HG03108 (cell line): ENCODE data around the gene POU2AF1.

Experiments
- ATAC-seq: cut with Tn5 transposase; IDR thresholded peaks from one replicate; pipeline ENCODE4 v1.9.1; 2021; ENCODE audit warnings: moderate library complexity; ENCODE audit not compliant: unreplicated experiment

The POU2AF1 gene

DNA sequence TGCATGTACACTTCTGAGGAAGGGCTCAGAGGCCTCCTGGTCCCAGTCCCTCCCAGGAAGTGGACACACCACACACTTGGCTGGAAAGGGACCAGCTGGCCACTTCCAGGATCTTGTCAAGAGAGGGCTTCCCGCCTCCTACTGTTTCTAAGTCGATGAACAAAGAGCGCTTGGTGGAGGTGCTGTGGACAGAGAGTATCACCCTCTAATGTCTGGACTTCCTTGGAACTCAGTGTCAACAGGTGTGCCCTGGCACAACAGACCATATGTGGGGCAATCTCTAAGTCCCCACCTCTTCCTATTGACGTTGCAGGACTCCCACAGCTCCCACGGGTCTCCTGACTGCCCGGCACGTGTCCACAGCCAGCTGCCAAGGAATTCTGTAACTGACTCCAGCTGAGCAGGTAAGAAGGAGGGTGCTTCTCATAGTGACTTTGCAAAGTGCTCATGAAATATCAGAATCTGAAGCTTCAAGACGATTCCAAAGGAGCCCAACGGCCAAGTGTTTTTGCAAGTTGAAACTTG is 16.1 kb downstream of the POU2AF1 start:
- ATAC-seq = no peak

DNA sequence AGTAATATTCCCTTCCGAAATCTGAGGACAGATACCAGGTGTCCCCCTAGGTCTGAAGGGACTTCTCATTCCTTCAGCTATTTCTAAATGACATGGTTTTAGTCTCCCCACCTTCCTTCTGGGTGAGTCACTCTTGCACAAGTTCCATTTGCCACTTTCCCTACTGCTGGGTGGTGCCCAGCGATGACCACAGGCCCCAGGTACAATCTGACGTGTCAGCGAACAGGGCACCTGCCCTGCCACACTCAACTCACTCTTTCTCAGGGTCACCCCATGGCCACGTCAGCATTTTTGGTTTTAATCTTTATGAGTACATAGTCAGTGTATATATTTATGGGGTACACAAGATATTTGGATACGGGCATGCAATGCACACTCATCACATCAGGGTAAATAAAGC is 17.2 kb downstream of the POU2AF1 start:
- ATAC-seq = no peak

DNA sequence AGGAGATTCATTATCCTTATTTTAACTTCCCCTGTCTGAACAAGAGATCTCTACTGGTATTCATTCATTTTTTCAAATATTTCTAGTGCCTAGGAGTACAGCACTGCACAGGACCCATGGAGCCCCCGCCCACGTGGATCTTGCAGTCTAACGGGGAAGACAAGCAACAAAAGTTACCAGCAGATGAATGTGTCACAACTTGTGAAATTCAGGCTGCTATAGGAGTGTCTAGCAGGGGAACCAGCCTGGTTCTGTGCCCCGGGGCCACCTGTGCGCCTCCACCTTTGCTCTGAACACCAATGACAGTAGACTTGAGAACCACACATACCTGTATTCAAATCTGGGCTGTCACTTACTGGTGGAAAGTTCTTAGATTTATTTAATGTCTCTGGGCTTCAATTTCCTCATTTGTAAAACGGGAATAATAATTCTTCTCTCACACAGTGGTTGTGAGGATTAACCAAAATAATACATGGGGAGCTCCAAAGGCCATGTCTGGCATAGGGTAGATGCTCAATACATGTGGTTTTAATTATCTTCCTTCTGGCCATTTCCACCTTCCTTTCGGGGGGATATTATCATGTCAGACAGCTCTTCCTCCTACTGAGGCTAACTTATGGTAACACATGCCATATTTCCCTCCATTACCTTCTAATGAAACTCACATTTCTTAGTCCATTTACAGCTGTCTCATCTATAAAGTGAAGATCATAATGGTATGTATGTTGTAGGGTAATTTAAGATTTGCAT is 17.8 kb downstream of the POU2AF1 start:
- no peak for ATAC-seq

DNA sequence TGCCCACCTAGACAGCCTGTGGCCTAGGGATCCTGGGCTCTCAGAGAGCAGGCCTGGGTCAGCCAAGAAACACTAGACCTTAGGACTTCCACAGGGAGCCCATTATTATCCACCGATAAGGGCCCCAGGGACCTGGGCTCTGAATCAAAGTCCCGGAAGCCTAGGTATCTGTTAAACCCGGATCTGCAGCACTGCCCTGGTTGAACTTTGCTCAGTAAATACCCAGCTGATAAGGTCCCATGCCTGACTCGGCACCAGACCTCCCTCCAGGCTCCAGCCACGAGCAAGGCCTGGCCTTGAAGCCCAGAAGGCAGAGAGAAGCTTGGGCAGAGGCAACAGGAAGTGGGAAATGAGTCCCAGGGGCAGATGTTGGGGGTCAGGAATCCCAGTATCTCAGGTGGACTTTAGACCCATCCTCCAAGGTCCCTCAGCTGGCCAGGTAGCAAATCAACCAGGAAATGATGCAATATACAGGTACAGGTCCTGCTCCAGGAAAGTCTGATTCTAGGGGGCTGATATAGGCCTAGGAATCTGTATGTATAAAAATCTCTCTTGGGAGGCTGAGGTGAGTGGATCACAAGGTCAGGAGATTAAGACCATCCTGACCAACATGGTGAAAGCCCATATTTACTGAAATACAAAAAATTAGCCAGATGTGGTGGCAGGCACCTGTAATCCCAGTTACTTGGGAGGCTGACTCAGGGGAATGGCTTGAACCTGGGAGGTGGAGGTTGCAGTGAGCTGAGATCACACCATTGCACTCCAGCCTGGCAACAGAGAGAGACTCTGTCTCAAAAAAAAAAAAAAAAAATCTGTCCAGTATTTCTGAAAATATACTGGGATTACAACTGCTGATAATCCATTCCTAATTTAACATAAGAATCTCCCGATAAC is 18.7 kb downstream of the POU2AF1 start:
- ATAC-seq = no peak

DNA sequence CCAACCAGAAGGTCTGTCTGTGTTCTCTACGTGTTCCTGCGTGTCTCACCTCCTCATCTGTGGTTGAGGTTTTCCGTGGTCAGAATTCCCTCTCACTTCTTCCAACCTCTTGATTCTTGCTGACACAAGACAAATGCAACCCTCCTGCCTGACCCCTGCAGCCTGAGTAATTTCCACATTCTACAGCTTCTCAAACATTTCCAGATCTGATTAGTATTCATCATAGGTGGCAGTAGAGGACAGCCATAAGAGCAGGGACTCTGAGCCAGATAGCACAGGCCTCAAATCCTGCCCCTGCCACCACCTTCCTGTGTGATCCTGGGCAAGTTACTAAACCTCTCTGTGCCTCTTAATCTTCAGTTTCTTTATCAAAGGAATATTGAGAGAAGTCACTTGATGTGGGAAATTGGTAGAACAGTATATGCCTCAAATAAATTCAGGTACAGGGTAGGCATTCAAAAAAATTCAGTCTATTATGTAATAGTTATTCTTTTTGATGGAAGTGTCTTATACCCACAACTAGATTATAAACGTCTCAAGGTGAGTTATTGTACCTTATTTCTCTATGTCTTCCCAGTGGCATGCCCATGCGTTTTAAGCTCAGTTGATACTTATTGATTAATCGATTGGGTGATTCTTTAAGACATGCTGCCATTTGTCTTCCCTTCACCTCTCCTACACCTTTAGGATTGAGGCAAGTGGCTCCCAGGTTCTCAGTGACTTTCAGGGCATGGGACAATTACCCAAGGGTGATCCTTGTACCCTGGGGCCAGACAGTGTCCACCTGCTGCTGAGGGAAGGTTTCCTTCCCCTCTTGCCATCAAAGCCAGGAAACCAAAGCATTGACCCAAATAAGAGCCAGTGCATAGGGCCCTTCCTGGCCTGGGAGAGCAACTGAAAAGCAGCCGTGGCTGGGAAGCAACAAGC is 19.6 kb downstream of the POU2AF1 start:
- ATAC-seq = no peak

DNA sequence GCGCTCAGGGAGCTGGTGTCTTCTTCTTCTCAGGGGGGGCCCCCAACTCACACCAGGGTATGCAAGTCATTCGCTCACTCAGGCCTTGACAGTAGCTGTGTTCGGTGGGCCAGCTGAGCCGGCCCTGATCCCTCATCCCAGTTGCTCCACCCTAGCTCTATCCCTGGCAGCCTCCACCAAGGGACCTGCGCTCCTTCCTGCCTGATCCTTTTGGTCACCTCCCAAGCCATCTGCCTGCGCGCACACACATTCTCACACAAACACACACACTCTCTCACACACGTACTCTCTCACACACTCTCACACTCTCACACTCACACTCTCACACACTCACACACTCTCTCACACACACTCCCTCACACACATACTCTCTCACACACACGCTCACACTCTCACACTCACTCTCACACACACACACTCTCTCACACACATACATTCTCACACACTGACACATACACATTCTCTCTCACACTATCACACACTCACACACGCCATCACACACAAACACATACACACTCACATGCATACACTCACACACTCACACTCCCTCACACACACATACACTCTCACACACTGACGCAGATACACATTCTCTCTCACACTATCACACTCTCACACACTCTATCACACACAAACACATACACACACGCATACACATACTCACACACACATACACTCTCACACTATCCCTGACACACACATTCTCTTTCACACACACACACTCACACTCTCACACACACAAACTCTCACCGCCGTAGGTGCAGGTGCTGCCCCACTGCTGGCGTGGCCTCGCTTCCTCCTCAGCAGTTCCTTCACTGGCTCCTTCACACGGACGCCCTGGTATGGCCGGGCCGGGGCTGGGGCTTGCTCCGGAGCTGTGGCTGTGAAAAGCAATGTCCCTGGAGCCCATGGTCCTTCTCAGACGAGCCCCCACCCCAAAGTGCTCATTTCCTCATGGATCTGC is 20.8 kb downstream of the POU2AF1 start:
- no peak for ATAC-seq

DNA sequence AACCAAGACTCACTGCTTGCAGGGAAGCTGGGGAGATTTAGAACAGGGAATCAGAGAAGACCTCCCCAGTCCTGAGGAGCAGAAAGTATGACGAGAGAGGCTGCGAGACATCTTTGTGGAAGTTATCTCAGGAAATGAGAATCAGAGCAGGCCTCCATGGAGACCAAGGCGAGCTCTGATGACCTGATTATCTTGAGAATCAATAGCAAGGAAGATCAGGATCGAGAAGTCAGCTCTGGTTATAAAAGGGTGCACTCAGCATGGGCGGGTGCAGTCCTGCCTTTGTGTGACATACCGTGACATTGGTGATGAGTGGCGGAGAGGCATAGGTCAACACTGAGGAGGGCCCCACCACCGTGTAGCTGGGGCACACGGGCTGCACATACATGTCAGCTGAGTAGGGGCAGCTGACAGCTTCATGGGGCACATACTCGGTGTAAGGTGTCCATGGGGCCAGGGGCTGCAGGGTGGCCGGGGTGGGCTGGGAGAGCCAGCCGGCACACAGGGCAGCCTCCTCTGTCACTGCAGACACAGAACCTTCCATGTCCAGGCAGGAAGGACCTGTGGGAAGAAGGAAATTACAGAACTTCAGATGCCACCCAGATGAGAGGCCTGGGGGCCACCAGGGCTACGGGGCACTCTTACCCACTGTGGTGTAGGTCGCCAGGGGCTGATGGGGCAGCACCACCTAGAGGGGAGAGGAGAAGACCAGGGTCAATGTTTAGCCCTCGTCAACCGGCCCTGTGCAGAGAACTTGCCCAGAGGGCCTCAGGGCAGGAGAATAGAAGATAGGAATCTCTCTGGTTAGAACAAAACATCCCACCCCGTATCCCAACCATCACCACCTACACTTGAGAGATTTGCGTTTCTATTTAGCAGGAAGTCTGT is 21.7 kb downstream of the POU2AF1 start:
- no peak for ATAC-seq

DNA sequence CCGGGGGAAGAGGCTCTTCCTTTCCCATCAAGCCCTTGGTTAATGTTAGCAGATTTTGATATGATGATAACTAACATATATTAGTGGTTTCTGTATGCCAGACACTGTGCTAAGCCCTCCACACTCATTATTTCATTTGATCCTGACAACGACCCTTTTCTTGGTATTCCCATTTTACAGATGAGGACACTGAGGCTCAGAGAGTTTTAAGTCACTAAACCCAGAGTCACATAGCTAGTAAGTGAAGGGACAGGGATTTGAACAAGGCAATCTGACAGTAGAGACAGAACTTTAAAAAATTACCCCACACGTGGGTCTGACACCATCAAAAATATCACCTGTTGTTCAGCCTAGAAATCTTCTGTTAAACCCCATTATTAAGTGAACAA is 22.4 kb downstream of the POU2AF1 start:
- no peak for ATAC-seq

DNA sequence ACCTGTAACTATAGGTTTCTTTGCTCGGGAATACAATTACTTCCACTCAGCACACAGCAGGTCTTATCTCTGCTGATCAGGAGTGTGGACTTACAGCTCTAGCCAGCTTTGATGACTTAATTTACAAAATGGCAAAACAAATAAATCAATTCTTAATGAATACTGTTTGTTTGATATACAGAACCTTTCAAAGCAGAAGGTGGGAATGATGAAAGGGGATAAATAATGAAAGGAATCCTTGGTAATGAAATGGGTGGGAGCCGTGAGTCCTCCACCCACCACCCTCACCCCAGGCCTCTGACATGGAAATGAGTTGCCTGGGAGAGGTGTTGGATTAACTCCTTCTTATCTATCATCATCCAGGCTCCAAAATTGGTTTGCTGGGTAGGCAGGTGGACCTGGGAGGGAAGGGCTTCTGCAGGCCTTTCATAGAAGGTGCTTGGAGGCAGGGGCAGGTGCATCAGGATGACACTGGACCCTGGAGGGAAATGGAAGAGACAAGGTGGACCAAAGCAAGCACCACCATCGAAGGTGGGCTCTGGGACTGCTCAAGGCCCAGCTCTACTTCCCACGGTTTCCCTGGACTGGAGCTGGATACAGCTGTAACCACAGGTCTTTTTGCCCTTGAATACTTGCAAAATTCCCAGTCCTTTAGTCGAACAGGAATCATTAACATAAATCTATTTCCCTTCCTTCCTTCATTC is 23.0 kb downstream of the POU2AF1 start:
- ATAC-seq = no peak

DNA sequence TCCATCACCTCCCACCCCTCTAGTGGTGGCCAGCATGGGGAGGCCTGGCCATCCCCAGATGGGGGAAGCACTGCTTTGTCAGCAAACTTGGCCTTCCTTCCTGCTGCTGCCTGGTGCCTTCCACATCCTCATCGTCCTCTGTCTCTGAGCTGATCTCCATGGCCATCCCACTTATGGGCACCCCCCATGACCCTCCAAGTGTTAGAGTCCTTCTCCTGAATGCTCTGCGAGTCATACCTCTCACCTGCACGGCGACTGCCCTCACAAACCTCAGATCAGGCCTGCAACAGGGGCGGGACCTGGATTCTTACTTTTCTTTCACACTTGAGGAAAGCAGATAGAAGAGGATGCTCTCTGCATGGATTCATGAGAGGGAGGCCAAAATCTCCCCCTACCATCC is 24.0 kb downstream of the POU2AF1 start:
- no peak for ATAC-seq

DNA sequence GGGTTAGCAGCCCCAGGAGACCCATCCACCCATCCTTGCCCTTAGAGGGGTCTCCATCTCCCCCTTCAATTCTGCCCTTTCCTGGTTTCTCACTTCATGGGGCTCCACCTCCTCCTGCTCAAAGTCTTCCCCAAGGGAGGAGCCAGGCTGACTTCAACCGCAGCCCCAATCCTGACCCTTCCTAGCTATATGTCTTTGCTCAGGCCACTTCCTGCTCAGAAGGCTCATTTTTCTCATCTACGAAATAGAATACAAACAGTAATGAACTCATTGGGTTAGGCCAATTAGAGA is 24.5 kb downstream of the POU2AF1 start:
- ATAC-seq = no peak

DNA sequence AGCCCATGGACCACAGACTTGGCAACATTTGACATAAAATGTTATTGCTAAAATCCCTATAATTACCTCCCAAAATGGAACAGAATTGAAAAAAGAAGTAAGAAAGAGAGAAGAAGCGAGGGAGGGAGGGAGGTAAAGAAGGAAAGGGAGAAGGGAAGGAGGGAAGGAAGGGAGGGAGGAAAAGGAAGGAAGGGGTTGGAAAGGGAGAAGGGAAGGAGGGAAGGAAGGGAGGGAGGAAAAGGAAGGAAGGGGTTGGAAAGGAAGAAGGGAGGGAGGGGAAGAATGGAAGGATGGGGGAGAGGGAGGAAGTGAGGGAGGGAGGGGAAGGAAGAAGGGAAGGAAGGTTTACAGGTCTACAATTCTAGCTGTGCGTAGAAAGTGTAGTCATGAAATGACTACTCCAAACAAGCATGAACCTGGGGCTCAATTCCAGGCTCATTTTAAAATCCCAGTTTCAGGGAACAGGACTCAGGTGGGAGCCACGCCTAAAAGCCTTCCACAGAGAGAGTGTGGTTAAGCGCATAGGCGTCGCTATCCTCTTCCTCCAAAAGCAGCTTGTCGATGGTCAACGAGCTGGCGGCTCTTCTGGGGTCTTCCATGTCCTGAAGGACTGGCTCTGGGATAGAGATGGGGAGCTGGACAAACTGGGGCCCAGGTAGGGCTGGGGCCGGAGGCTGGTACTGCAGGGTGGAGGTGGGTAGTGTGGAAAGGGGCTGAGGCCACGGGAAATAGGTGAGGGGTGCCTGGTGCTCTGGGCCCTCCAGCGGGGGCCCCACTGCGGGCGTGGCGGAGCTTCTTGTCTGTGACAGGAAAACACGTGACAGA is 25.1 kb downstream of the POU2AF1 start:
- no peak for ATAC-seq

DNA sequence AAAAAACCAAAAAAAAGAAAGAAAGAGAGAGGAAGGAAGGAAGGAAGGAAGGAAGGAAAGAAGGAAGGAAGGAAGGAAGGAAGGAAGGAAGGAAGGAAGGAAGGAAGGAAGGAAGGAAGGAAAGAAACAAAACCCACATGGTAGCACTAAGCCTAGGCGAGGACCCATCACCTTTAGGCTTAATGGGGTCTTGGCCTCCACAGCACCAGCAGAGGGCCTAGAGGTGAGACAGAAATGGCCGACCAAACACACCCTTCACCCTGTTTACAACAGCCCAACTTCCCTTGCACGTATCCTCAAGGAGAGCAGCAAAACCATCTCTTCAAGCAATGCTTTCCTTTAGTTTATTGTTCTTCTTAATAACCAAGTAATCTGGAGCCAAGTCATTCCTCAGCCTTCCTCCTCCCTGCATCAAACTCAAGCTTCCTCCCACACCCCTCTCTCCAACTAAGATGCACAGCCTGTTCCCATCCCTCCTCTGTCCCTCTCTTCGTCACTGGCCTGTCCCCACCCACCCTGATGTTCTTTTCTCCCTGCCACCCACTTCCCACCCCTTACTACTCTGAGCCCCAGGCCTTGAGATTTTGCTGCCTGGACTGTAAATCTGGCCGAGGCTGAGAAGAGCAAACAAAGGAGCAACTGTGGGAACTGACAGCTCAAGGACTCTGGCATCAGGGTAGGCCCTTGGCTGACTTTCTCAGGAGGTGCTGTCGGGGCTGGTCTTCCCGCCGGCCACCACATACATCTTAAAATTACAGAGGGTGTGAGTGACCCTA is 26.0 kb downstream of the POU2AF1 start:
- ATAC-seq = no peak

DNA sequence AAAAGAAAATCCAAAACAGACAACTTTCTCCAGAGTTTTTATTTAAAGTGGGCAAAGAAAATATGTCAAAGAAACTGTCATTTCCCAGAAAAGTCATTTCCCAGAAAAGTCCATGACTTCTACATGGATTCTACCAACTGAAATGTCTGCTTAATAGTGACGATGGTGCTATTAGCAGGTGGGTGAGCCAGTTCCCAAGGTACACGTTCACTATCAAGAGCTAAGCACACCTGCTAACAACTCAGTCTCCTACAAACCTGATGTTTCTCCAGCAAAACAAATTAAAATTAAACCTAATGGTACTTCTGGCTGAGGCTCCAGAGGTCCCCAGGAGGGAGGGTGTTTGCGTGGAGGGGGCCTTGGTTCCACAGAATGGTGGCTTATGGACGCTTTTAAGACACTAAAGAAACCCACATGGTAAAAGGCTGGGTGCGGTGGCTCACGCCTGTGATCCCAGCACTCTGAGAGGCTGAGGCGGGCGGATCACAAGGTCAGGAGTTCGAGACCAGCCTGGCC is 26.8 kb downstream of the POU2AF1 start:
- no peak for ATAC-seq

DNA sequence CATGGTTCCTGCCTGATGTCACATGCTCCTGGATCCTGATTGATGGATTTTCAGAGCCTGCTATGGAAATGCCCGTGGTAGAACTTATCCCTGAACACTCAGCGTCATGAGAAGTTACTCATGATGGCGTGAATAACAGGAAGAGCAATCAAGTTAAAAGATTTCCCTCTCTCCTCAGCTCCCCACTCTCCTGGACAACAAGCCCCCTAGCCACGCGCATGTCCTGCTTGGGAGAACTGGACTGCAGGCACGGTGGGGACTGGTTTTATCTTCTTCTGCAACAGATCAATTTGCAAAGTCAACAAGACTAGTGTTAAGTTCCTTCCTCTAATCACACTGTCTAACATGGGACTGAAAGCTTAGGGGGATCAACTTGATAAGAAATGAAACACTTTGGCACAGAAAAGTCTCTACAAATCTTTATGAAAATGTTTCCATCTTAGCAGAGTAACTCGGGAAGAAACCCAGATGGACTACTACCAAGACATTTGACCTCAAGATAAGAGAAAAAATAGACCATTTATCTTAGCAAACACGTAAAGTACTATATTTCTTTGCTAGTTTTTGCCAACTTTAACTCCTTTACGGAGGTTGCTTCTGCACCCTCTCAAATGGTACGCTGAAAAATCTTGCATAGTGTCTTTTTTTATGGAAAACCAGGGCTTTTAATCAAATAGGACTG is 27.6 kb downstream of the POU2AF1 start:
- ATAC-seq = no peak

DNA sequence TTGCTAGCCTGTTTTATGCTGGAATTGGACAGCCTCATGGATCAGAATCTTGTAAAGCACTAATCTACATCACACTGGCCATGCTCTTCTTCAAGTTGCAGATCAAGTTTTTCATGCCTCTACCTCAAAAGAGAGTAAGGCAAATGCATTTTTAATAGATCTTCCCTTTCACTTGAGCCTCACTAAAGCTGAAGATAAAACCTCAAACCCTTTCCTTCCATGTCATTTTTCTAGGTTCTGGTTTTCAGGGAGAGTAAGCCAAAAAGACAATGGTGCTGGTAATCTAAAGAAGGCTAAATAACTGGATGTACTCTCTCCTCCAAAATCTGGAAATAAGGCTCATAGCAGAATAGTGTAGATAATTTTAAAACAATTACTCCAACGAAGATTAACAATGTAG is 28.3 kb downstream of the POU2AF1 start:
- no peak for ATAC-seq
